Measurements from ENCODE around the gene SORCS2.

SORCS2 gene

GRCh38 chr4:7377223-7377865, 185.0 kb downstream of the SORCS2 start:
- no peak for DNase-seq (ENCODE audit: low read depth)

- DNase-seq (ENCODE audit: low read depth), result no peak
These were observed 186.8 kb downstream of the SORCS2 start for GRCh38 chr4:7379186-7379585.

GRCh38 chr4:7379719-7380118, 187.4 kb downstream of the SORCS2 start:
- DNase-seq (ENCODE audit: low read depth), result no peak

- no peak for DNase-seq (ENCODE audit: low read depth)
These were observed 189.0 kb downstream of the SORCS2 start for GRCh38 chr4:7381221-7381889.

GRCh38 chr4:7381890-7382633, 189.7 kb downstream of the SORCS2 start:
- DNase-seq (ENCODE audit: low read depth), result no peak

GRCh38 chr4:7382634-7383014, 190.3 kb downstream of the SORCS2 start:
- no peak for DNase-seq (ENCODE audit: low read depth)

- DNase-seq (ENCODE audit: low read depth), result no peak
These were observed 190.9 kb downstream of the SORCS2 start for GRCh38 chr4:7383266-7383665.

GRCh38 chr4:7384003-7384928, 191.9 kb downstream of the SORCS2 start:
- no peak for DNase-seq (ENCODE audit: low read depth)

- DNase-seq (ENCODE audit: low read depth), result no peak
These were observed 192.9 kb downstream of the SORCS2 start for GRCh38 chr4:7384929-7385890.

- no peak for DNase-seq (ENCODE audit: low read depth)
These were observed 195.6 kb downstream of the SORCS2 start for GRCh38 chr4:7387925-7388324.

- no peak for DNase-seq (ENCODE audit: low read depth)
These were observed 196.3 kb downstream of the SORCS2 start for GRCh38 chr4:7388627-7389026.

- DNase-seq (ENCODE audit: low read depth), result no peak
These were observed 196.9 kb downstream of the SORCS2 start for GRCh38 chr4:7389101-7389701.

GRCh38 chr4:7389719-7390118, 197.4 kb downstream of the SORCS2 start:
- DNase-seq (ENCODE audit: low read depth), result no peak

- no peak for DNase-seq (ENCODE audit: low read depth)
These were observed 198.0 kb downstream of the SORCS2 start for GRCh38 chr4:7390336-7390735.

- DNase-seq (ENCODE audit: low read depth), result no peak
These were observed 198.7 kb downstream of the SORCS2 start for GRCh38 chr4:7390906-7391636.

- no peak for DNase-seq (ENCODE audit: low read depth)
These were observed 199.5 kb downstream of the SORCS2 start for GRCh38 chr4:7391637-7392437.

GRCh38 chr4:7392438-7393421, 200.4 kb downstream of the SORCS2 start:
- DNase-seq (ENCODE audit: low read depth), result peak; percentile 41
